Testis (tissue), 3 donors: ENCODE data around the gene CBLN2. TPM values are rescaled to one million over a fixed set of nuclear protein-coding genes. Genes with fewer than 3 reads are reported as not detected.

ENCODE experiments used
- DNase-seq: peaks from one replicate; pipeline ENCODE4 v3.0.0-alpha.2; 2019
- H3K27ac ChIP-seq, 2 donors: fragments of 200-600 bp; sonication (generic); one replicate each; pipeline ENCODE4 v1.5.1; 2019
- H3K27me3 ChIP-seq: fragments of 200-600 bp; sonication (generic); one replicate; pipeline ENCODE4 v1.5.1; 2019
- H3K36me3 ChIP-seq: fragments of 200-600 bp; sonication (generic); one replicate; pipeline ENCODE4 v1.5.1; 2017; ENCODE audit warnings: low read depth; ENCODE audit errors: missing control alignments
- H3K4me1 ChIP-seq: fragments of 200-600 bp; sonication (generic); one replicate; pipeline ENCODE4 v1.5.1; 2019
- H3K4me3 ChIP-seq, 2 donors: fragments of 200-600 bp; sonication (generic); one replicate each; pipeline ENCODE4 v1.5.1; 2017 to 2019
- H3K9me3 ChIP-seq: fragments of 200-600 bp; sonication (generic); one replicate; pipeline ENCODE4 v1.5.1; 2017
- POLR2A ChIP-seq: fragments of 450-650 bp; IDR thresholded peaks from one replicate; pipeline ENCODE4 v1.6.1; 2017; ENCODE audit warnings: antibody characterized with exemption, mild to moderate bottlenecking, moderate library complexity
- WGBS, 2 donors: methylation state at CpG; one replicate each; pipeline ENCODE4 v1.1.5; 2018; 5-methylcytosine and 5-hydroxymethylcytosine counted together
- intact Hi-C: fragments of 100-400 bp; cut with DNase I; formaldehyde crosslinking; loops from one replicate; pipeline ENCODE4 v1.15.1; 2023; ENCODE audit warnings: low total_unique reads
- polyA plus RNA-seq: library from polyadenylated mRNA; stranded (reverse); fragments of 350-450 nt; fragmentation: Illumina TruSeq; extraction: RNeasy Lipid Tissue Mini Kit (QIAGEN cat#74804); gene quantifications from one replicate; pipeline ENCODE4 v1.2.3, GENCODE V29; 2014; ENCODE audit warnings: low read depth, low replicate concordance; ENCODE audit not compliant: insufficient read depth
- total RNA-seq, 2 donors: library from RNA; depleted of rRNA; stranded (reverse); fragments of >200 nt; gene quantifications; one replicate each; pipeline ENCODE4 v1.2.3, GENCODE V29; 2016
- TF ChIP-seq, protein P1 (sequence below), 3 experiments: fragments of 450-650 bp in 2 of 3; fragments of 200-600 bp in 1 of 3; sonication (generic) in 1 of 3; IDR thresholded peaks; one replicate each; pipeline ENCODE4 v1.5.1; 2016 to 2019; ENCODE audit warnings: antibody characterized with exemption in 3 of 3, mild to moderate bottlenecking in 2 of 3, moderate library complexity in 1 of 3

The CBLN2 gene
- total and polyA plus RNA-seq, 3 donors from 2014 or later: 0.80 to 1.8 (median 1.1) TPM

GRCh38 chr18:72530622-72531021, 13.5 kb downstream of the CBLN2 start:
- Histone ChIP-seq H3K4me1 (no peaks in the 10 kb centered on the region), H3K36me3 (no peaks in the 10 kb centered on the region), H3K27me3 (no peaks in the 10 kb centered on the region), H3K4me3 (no peak overlapping the region), H3K9me3 (no peaks in the 10 kb centered on the region), H3K27ac (no peak overlapping the region)
- DNase-seq: no peak
- 41 to 62% methylated on average over 1 of the region's 1 CpG for WGBS, 2 donors
- intact Hi-C loops: no loop called here
- TF ChIP-seq, protein P1, sequence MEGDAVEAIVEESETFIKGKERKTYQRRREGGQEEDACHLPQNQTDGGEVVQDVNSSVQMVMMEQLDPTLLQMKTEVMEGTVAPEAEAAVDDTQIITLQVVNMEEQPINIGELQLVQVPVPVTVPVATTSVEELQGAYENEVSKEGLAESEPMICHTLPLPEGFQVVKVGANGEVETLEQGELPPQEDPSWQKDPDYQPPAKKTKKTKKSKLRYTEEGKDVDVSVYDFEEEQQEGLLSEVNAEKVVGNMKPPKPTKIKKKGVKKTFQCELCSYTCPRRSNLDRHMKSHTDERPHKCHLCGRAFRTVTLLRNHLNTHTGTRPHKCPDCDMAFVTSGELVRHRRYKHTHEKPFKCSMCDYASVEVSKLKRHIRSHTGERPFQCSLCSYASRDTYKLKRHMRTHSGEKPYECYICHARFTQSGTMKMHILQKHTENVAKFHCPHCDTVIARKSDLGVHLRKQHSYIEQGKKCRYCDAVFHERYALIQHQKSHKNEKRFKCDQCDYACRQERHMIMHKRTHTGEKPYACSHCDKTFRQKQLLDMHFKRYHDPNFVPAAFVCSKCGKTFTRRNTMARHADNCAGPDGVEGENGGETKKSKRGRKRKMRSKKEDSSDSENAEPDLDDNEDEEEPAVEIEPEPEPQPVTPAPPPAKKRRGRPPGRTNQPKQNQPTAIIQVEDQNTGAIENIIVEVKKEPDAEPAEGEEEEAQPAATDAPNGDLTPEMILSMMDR (IDR thresholded peaks at IDR 0.05): no peak
- no peak for TF ChIP-seq POLR2A

DNA sequence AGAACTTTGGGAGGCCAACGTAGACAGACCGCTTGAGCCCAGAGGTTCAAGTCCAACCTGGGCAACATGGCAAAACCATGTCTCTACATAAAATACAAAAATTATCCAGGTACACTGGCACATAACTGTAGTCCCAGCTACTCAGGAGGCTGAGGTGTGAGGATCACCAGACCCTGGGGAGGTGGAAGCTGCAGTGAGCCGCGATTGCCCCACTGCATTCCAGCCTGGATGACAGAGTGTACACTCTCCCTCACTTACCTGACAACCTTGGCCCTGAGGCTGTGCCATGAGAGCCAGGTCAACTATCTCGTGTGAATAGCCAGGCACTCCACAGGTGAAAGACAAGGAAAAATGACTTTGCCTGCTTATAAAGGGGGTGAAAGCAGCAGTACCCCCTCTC, 39.3 kb downstream of the CBLN2 start:
- Histone ChIP-seq H3K27ac (no peak overlapping the region), H3K4me3 (no peak overlapping the region), H3K36me3 (no peaks in the 10 kb centered on the region), H3K4me1 (no peaks in the 10 kb centered on the region), H3K27me3 (no peaks in the 10 kb centered on the region), H3K9me3 (no peaks in the 10 kb centered on the region)
- intact Hi-C loops: no loop called here
- no peak for DNase-seq
- 87 to 93% methylated on average over 5 of the region's 5 CpGs for WGBS, 2 donors
- no peak for TF ChIP-seq POLR2A
- TF ChIP-seq, protein P1 (IDR thresholded peaks at IDR 0.05): no peak

- intact Hi-C loops: no loop called here
- Histone ChIP-seq H3K27me3 (no peaks in the 10 kb centered on the region), H3K27ac (no peak overlapping the region), H3K36me3 (no peaks in the 10 kb centered on the region), H3K4me1 (no peaks in the 10 kb centered on the region), H3K9me3 (no peaks in the 10 kb centered on the region), H3K4me3 (no peak overlapping the region)
- TF ChIP-seq, protein P1 (IDR thresholded peaks at IDR 0.05): no peak
- no peak for TF ChIP-seq POLR2A
- no peak for DNase-seq
- whole genome bisulfite sequencing, 2 donors: 62 to 87% methylated on average over 4 to 19 of the region's 19 CpGs
These were observed 41.3 kb downstream of the CBLN2 start for GRCh38 chr18:72502671-72503431.

DNA sequence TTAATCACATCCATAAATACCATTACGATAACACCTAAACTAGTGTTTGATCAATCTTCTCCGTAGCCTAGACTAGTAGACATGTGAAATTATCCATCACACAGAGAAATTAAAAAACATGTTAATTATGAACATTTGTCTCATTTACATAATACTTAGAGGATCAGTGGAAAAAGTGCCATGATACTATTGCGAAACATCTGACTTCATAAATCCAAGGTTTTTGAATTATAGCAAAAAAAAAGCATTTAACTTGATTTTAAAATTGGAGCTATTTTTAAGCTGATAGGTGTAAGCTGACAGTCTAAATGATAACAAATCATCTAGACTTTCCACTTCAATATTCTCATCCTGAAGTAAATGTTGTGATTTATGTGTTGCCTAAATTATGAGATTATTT, 51.6 kb downstream of the CBLN2 start:
- Histone ChIP-seq H3K9me3 (no peaks in the 10 kb centered on the region), H3K4me3 (no peak overlapping the region), H3K27me3 (no peaks in the 10 kb centered on the region), H3K27ac (no peak overlapping the region), H3K4me1 (no peaks in the 10 kb centered on the region), H3K36me3 (no peaks in the 10 kb centered on the region)
- intact Hi-C loops: no loop called here
- TF ChIP-seq, protein P1 (IDR thresholded peaks at IDR 0.05): no peak
- no peak for TF ChIP-seq POLR2A
- DNase-seq: no peak
- 95 to 96% methylated on average over 3 of the region's 3 CpGs for WGBS, 2 donors
